Hepatocyte (in vitro differentiated cells): Measurements from ENCODE around the gene TRPC3. TPM values are rescaled to one million over a fixed set of nuclear protein-coding genes. Genes with fewer than 3 reads are reported as not detected.

Experiments
- DNase-seq: peaks from one replicate; pipeline ENCODE4 v3.0.0-alpha.2; 2016; ENCODE audit warnings: low spot score
- H2AFZ ChIP-seq: fragments of 200-600 bp; sonication (generic); 2 replicates; pipeline ENCODE4 v1.6.0; 2016; ENCODE audit warnings: antibody characterized with exemption, mild to moderate bottlenecking
- H3K27ac ChIP-seq: fragments of 200-600 bp; sonication (generic); 2 replicates; pipeline ENCODE4 v1.5.1; 2016; ENCODE audit warnings: mild to moderate bottlenecking
- H3K27me3 ChIP-seq: fragments of 200-600 bp; sonication (generic); 2 replicates; pipeline ENCODE4 v1.6.1; 2016
- H3K36me3 ChIP-seq: fragments of 200-600 bp; sonication (generic); replicated peaks from 2 replicates; pipeline ENCODE4 v1.5.1; 2016; ENCODE audit warnings: low read depth; ENCODE audit not compliant: insufficient read depth
- H3K4me1 ChIP-seq: fragments of 200-600 bp; sonication (generic); 2 replicates; pipeline ENCODE4 v1.5.1; 2016; ENCODE audit warnings: mild to moderate bottlenecking, moderate library complexity; ENCODE audit not compliant: insufficient read depth
- H3K4me2 ChIP-seq: fragments of 200-600 bp; sonication (generic); 2 replicates; pipeline ENCODE4 v1.6.0; 2016
- H3K4me3 ChIP-seq: fragments of 200-600 bp; sonication (generic); 2 replicates; pipeline ENCODE4 v1.5.1; 2016; ENCODE audit warnings: mild to moderate bottlenecking
- H3K79me2 ChIP-seq: fragments of 200-600 bp; sonication (generic); 2 replicates; pipeline ENCODE4 v1.6.0; 2017; ENCODE audit warnings: mild to moderate bottlenecking
- H3K9me2 ChIP-seq: fragments of 200-600 bp; sonication (generic); replicated peaks from 2 replicates; pipeline ENCODE4 v1.6.0; 2017; ENCODE audit warnings: mild to moderate bottlenecking; ENCODE audit not compliant: insufficient read depth
- H3K9me3 ChIP-seq: fragments of 200-600 bp; sonication (generic); 2 replicates; pipeline ENCODE4 v1.5.1; 2016; ENCODE audit warnings: low read depth, mild to moderate bottlenecking
- H4K20me1 ChIP-seq: fragments of 200-600 bp; sonication (generic); 2 replicates; pipeline ENCODE4 v1.6.0; 2016; ENCODE audit warnings: mild to moderate bottlenecking; ENCODE audit not compliant: insufficient read depth, poor library complexity, severe bottlenecking
- CTCF ChIP-seq: fragments of 200-600 bp; sonication (generic); IDR thresholded peaks from 2 replicates; pipeline ENCODE4 v1.5.1; 2016; ENCODE audit warnings: antibody characterized with exemption, mild to moderate bottlenecking; ENCODE audit not compliant: poor library complexity
- EZH2 ChIP-seq: fragments of 200-600 bp; sonication (generic); IDR thresholded peaks from 2 replicates; pipeline ENCODE4 v1.6.1; 2016; ENCODE audit warnings: antibody characterized with exemption, mild to moderate bottlenecking, borderline replicate concordance
- EZH2phosphoT487 ChIP-seq: fragments of 200-600 bp; sonication (generic); IDR thresholded peaks from one replicate; pipeline ENCODE4 v1.6.1; 2018; ENCODE audit warnings: antibody characterized with exemption, mild to moderate bottlenecking, low read depth, moderate library complexity; ENCODE audit not compliant: unreplicated experiment, severe bottlenecking
- WGBS: methylation state at CpG from one replicate; pipeline ENCODE4 v1.1.6; 2016; ENCODE audit warnings: low lambda C conversion rate; ENCODE audit errors: missing lambda C conversion rate; 5-methylcytosine and 5-hydroxymethylcytosine counted together
- polyA plus RNA-seq: library from polyadenylated mRNA; unstranded; fragments of >200 nt; fragmentation: Nextera tagmentation; extraction: Ambion mirVana; gene quantifications from 2 replicates; pipeline ENCODE4 v1.2.1, GENCODE V29; 2016
- total RNA-seq: library from RNA; depleted of rRNA; stranded (reverse); fragments of >200 nt; gene quantifications from 2 replicates; pipeline ENCODE4 v1.2.3, GENCODE V29; 2014

Gene TRPC3
- total and polyA plus RNA-seq, 2 experiments from 2014 or later: 1.9 to 2.2 TPM

DNA sequence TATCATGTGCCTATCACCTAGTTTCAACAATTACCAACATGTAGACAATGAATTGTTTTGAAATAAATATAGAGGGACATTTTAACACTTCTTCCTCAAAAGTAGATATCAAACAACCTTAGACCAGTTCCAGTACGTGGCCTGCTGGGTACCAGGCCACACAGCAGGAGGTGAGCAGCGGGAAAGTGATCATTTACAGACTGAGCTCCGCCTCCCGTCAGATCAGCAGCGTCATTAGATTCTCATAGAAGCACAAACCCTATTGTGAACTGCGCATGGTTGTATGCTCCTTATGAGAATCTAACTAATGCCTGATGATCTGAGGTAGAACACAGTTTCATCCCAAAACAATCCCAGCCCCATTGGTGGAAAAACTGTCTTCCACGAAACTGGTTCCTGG, 88.1 kb downstream of the TRPC3 start:
- no peaks in the 10 kb centered on the region for H3K9me2 ChIP-seq
- no peak for DNase-seq
- no peaks in the 10 kb centered on the region for H3K36me3 ChIP-seq
- H3K79me2 ChIP-seq: peaks cover 7% of the 10 kb centered on the region
- no peak overlapping the region for H3K27ac ChIP-seq
- no peak overlapping the region for H2AFZ ChIP-seq
- H3K4me3 ChIP-seq: no peak overlapping the region
- H4K20me1 ChIP-seq: no peaks in the 10 kb centered on the region
- no peak overlapping the region for H3K4me2 ChIP-seq
- no peaks in the 10 kb centered on the region for H3K4me1 ChIP-seq
- TF ChIP-seq CTCF (no peak), EZH2phosphoT487 (no peak), EZH2 (no peak)
- no peaks in the 10 kb centered on the region for H3K9me3 ChIP-seq
- WGBS: 83% methylated on average over 7 of the region's 7 CpGs
- no peaks in the 10 kb centered on the region for H3K27me3 ChIP-seq

DNA sequence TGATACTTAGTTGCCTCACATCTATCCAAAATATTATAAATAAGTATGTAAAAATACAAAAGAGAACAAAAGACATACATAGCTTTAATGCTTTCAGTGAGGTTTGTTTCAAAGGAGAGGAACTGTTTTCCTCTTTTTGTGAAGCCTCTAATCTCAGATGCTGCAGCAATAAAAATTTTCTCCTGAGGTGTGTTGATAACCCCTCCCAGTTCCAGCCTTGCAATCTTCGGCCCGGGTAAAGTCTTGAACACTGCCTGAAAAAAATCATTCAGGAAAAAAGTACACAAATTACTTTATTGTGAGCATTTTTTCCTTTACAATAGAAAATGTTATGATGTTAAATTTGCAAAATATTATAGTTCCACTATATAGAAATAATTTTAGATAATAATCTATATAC, 90.4 kb downstream of the TRPC3 start:
- Histone ChIP-seq H2AFZ (no peak overlapping the region), H3K4me3 (no peak overlapping the region), H3K36me3 (no peaks in the 10 kb centered on the region), H3K9me3 (no peaks in the 10 kb centered on the region), H3K9me2 (no peaks in the 10 kb centered on the region), H3K27me3 (no peaks in the 10 kb centered on the region), H3K27ac (no peak overlapping the region), H3K4me2 (no peak overlapping the region), H3K4me1 (no peaks in the 10 kb centered on the region), H4K20me1 (no peaks in the 10 kb centered on the region), H3K79me2 (no peaks in the 10 kb centered on the region)
- no peak for DNase-seq
- 91% methylated on average over 2 of the region's 2 CpGs for WGBS
- TF ChIP-seq CTCF (no peak), EZH2 (no peak), EZH2phosphoT487 (no peak)

DNA sequence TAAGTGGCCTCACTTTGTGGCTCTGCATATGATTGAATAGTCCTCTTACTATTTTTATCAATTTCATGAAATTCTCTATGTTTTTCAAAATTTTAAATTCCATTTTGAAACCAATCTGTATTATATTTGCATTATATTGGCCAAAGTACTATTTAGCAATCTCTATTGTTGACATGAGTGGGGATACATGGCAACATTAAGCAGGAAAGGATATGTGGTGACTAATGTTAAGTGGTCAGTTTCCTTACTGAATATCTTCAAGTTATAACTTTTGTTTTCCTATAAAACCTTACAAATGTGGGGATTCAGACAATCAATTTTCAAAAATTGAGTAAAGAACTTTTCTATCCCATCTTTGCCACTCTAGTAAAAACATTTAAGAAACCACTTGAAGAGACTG, 91.7 kb downstream of the TRPC3 start:
- H3K27ac ChIP-seq: no peak overlapping the region
- no peak overlapping the region for H3K4me3 ChIP-seq
- no peaks in the 10 kb centered on the region for H4K20me1 ChIP-seq
- H2AFZ ChIP-seq: no peak overlapping the region
- H3K9me2 ChIP-seq: no peaks in the 10 kb centered on the region
- no peaks in the 10 kb centered on the region for H3K27me3 ChIP-seq
- no peak overlapping the region for H3K4me2 ChIP-seq
- no peaks in the 10 kb centered on the region for H3K79me2 ChIP-seq
- TF ChIP-seq CTCF (no peak), EZH2phosphoT487 (no peak), EZH2 (no peak)
- no peaks in the 10 kb centered on the region for H3K4me1 ChIP-seq
- no peaks in the 10 kb centered on the region for H3K9me3 ChIP-seq
- no peaks in the 10 kb centered on the region for H3K36me3 ChIP-seq
- DNase-seq: no peak

DNA sequence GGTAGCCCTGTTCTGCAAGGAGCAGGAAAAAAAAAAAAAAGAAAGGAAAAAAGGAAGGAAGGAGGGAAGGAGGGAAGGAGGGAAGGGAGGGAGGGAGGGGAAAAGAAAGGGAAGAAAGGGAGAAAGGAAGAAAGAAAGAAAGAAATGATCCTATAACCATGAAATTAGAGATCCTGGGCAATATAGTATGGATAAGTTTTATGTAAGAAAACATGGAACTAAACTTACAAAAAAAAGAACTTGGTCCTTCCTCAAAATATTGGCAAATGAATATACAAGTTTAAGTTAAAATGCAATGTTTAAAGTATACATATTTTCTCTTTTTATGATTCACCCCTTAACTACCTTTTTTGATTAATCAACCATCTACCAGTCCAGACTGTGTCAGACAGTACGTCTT, 100.5 kb downstream of the TRPC3 start:
- Histone ChIP-seq H3K9me3 (no peaks in the 10 kb centered on the region), H3K36me3 (no peaks in the 10 kb centered on the region), H3K79me2 (no peaks in the 10 kb centered on the region), H3K4me2 (no peak overlapping the region), H3K27ac (no peak overlapping the region), H4K20me1 (no peaks in the 10 kb centered on the region), H3K9me2 (no peaks in the 10 kb centered on the region), H3K27me3 (no peaks in the 10 kb centered on the region), H2AFZ (no peak overlapping the region), H3K4me3 (no peak overlapping the region), H3K4me1 (no peaks in the 10 kb centered on the region)
- TF ChIP-seq EZH2phosphoT487: no peak
- TF ChIP-seq CTCF: no peak
- no peak for TF ChIP-seq EZH2
- WGBS: 97% methylated on average over 1 of the region's 1 CpG
- DNase-seq: no peak
